ENCODE measurements around the gene VASH1.

DNA sequence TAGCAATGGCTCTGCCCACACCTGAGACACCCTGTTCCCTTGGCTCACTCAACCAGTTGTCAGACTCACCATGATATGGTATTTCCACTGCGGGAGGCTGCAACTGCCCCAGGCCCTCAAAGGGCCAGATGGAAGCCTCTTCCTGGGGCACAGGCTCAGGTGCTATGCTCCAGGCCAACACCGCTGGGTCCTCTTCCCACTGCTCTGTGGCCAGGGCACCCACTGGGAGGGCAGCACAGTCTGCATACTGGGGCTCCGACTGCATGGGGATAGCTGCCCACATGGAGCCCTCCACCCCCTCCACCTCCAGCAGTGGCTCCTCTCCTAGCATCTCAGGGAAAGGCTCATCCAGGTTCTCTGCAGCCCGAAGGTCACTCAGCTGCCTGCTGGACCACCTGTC is 47.7 kb downstream of the VASH1 start:
- TF ChIP-seq, protein P1, sequence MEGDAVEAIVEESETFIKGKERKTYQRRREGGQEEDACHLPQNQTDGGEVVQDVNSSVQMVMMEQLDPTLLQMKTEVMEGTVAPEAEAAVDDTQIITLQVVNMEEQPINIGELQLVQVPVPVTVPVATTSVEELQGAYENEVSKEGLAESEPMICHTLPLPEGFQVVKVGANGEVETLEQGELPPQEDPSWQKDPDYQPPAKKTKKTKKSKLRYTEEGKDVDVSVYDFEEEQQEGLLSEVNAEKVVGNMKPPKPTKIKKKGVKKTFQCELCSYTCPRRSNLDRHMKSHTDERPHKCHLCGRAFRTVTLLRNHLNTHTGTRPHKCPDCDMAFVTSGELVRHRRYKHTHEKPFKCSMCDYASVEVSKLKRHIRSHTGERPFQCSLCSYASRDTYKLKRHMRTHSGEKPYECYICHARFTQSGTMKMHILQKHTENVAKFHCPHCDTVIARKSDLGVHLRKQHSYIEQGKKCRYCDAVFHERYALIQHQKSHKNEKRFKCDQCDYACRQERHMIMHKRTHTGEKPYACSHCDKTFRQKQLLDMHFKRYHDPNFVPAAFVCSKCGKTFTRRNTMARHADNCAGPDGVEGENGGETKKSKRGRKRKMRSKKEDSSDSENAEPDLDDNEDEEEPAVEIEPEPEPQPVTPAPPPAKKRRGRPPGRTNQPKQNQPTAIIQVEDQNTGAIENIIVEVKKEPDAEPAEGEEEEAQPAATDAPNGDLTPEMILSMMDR (IDR thresholded peaks at IDR 0.05; ENCODE audit: low read length) = no peak
- TF ChIP-seq EZH2 (IDR thresholded peaks at IDR 0.05; ENCODE audit: borderline replicate concordance, low read length) = no peak
